Measurements from ENCODE around the gene DDX19B.
A peak's percentile ranks its signal among the peaks of the same experiment; 100 is the strongest.
"Not testable (repeated sequence)": the region's sequence is repeated elsewhere in the genome, so short reads cannot be mapped to it uniquely, and the experiment has no call there.

The DDX19B gene

GRCh38 chr16:70287304-70287971, 11.5 kb upstream of the DDX19B start:
- not testable (repeated sequence) for DNase-seq (ENCODE audit: low spot score)

GRCh38 chr16:70289229-70290094, 9.5 kb upstream of the DDX19B start, which contains the start of gene AARS1:
Gene AARS1 (minus strand): TSS chr16:70289506. CDS start chr16:70282763, 6,743 bp downstream.
- peak; percentile 93 for DNase-seq (ENCODE audit: low spot score)

- no peak for DNase-seq (ENCODE audit: low spot score)
Observed at GRCh38 chr16:70290949-70291519, 8.0 kb upstream of the DDX19B start.

- not testable (repeated sequence) for DNase-seq (ENCODE audit: low spot score)
Observed at GRCh38 chr16:70292148-70292547, 6.8 kb upstream of the DDX19B start.

- no peak for DNase-seq (ENCODE audit: low spot score)
Observed at GRCh38 chr16:70294385-70295025, 4.5 kb upstream of the DDX19B start.

GRCh38 chr16:70295634-70296033, 3.4 kb upstream of the DDX19B start:
- DNase-seq (ENCODE audit: low spot score): no peak

GRCh38 chr16:70301121-70301520, 2.1 kb downstream of the DDX19B start:
- DNase-seq (ENCODE audit: low spot score): no peak

GRCh38 chr16:70302745-70303144, 3.8 kb downstream of the DDX19B start:
- DNase-seq (ENCODE audit: low spot score): no peak

GRCh38 chr16:70304892-70305448, 6.0 kb downstream of the DDX19B start:
- no peak for DNase-seq (ENCODE audit: low spot score)

GRCh38 chr16:70306880-70307279, 7.9 kb downstream of the DDX19B start:
- no peak for DNase-seq (ENCODE audit: low spot score)

- DNase-seq (ENCODE audit: low spot score): not testable (repeated sequence)
Observed at GRCh38 chr16:70307726-70308125, 8.7 kb downstream of the DDX19B start.

GRCh38 chr16:70320121-70320520, 21.1 kb downstream of the DDX19B start:
- no peak for DNase-seq (ENCODE audit: low spot score)

GRCh38 chr16:70324998-70325747, 26.2 kb downstream of the DDX19B start:
- no peak for DNase-seq (ENCODE audit: low spot score)

- no peak for DNase-seq (ENCODE audit: low spot score)
Observed at GRCh38 chr16:70331091-70331490, 32.1 kb downstream of the DDX19B start.

- no peak for DNase-seq (ENCODE audit: low spot score)
Observed at GRCh38 chr16:70331588-70332358, 32.8 kb downstream of the DDX19B start.

GRCh38 chr16:70332728-70333127, 33.7 kb downstream of the DDX19B start:
- not testable (repeated sequence) for DNase-seq (ENCODE audit: low spot score)

GRCh38 chr16:70337814-70338213, 38.8 kb downstream of the DDX19B start:
- DNase-seq (ENCODE audit: low spot score): no peak

GRCh38 chr16:70341600-70341999, 42.6 kb downstream of the DDX19B start:
- DNase-seq (ENCODE audit: low spot score): no peak

- DNase-seq (ENCODE audit: low spot score): no peak
Observed at GRCh38 chr16:70342016-70342415, 43.0 kb downstream of the DDX19B start.

GRCh38 chr16:70345840-70346239, 46.9 kb downstream of the DDX19B start:
- DNase-seq (ENCODE audit: low spot score): no peak

GRCh38 chr16:70348991-70349390, 50.0 kb downstream of the DDX19B start:
- no peak for DNase-seq (ENCODE audit: low spot score)

Data from COLO829 (cell line).